ENCODE measurements around the gene CMTM8.

DNA sequence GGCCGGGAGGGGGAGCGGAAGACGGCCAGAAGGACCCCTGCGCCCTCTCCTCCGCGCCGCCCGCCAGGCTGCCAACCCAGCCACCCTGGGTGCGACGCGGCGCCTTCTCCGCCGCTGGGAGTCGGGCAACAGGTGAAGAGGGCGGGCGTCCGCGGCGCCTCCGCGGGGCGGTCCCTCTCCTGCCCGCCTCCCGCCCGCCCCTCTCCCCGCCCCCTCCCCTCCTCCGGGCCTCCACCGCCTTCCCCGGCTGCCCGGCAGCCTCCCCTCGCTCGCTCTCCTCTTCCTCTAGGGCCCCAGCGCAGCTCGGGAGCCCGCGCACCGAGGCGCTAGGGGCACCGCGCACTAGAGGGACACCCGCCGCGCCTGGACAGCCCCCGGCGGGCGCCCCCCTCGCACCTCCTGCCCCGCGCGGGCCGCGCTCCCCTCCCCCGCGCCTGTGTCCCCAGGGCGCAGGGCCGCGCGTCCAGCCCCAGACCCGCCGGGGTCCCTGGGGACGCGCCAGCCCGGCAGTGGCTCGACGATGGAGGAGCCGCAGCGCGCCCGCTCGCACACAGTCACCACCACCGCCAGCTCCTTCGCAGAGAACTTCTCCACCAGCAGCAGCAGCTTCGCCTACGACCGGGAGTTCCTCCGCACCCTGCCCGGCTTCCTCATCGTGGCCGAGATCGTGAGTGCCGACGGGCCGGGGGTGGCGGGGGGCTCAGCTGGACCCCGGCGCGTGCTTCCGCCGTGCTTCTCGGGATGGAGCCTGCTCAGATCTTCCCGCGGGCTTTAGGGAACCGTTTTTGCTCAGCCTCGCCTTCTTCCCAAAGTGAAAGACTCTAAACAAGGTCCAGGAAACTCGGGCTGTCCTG is at the start of gene CMTM8:
- TF ChIP-seq ZNF274 (IDR thresholded peaks at IDR 0.05; ENCODE audit: low read depth, low read length) (no peak), SUZ12 (IDR thresholded peaks at IDR 0.05; ENCODE audit: extremely low read depth, insufficient read depth, insufficient read length) (no peak), YY1 (IDR thresholded peaks at IDR 0.05; ENCODE audit: insufficient read depth, insufficient read length) (no peak)
